ENCODE results near the gene ACTN3. TPM values are rescaled to one million over a fixed set of nuclear protein-coding genes. Genes with fewer than 3 reads are reported as not detected.
"Not testable (repeated sequence)": the region's sequence is repeated elsewhere in the genome, so short reads cannot be mapped to it uniquely, and the experiment has no call there.

Gene ACTN3
- total RNA-seq, 1 donor from 2014 or later: 0.11 TPM

DNA sequence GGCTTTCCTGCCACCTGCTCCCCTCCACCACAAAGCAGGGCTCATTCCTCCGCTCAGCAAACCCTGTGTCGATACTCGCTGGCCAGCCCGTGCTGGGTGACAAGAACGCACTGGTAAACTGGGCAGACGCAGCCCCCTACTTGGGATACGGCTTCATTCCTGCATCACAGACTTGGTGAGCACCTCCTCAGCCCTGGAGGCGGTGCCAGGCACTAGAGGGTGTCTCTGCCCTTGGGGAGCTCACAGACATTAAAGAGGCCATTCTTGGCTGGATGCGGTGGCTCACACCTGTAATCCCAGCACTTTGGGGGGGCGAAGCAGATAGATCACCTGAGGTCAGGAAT, 6.9 kb upstream of the ACTN3 start:
- peaks cover 24% of the 10 kb centered on the region for H3K36me3 Mint-ChIP-seq (ENCODE audit: unreplicated experiment)

DNA sequence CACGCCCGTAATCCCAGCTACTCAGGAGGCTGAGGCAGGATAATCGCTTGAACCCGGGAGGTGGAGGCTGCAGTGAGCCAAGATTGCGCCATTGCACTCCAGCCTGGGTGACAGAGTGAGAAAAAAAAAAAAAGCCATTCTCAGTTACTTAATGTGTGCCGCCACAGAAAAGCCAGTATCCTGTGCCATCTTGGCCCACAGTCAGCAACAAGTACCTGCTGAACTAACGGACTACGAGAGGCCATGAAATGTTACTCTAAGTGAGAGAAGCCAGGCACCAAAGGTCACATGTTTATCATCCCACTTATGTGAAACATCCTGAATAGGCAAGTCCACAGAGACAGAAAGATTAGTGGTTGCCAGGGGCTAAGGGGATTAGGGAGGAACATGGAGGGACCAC, 6.1 kb upstream of the ACTN3 start:
- not testable (repeated sequence) for DNase-seq (ENCODE audit: extremely low spot score, unreplicated experiment); H3K9me3 Mint-ChIP-seq (ENCODE audit: unreplicated experiment); H3K27me3 Mint-ChIP-seq (ENCODE audit: unreplicated experiment); H3K27ac Mint-ChIP-seq (ENCODE audit: unreplicated experiment); H3K4me3 Mint-ChIP-seq (ENCODE audit: unreplicated experiment); H3K4me1 Mint-ChIP-seq (ENCODE audit: unreplicated experiment)
- H3K36me3 Mint-ChIP-seq (ENCODE audit: unreplicated experiment): peaks cover 22% of the 10 kb centered on the region

More for the DNA sequence above, 6.9 kb upstream of the ACTN3 start:
- no peak overlapping the region for H3K4me3 Mint-ChIP-seq (ENCODE audit: unreplicated experiment)
- DNase-seq (ENCODE audit: extremely low spot score, unreplicated experiment): no peak
- no peaks in the 10 kb centered on the region for H3K27me3 Mint-ChIP-seq (ENCODE audit: unreplicated experiment)
- TF ChIP-seq, protein P1, sequence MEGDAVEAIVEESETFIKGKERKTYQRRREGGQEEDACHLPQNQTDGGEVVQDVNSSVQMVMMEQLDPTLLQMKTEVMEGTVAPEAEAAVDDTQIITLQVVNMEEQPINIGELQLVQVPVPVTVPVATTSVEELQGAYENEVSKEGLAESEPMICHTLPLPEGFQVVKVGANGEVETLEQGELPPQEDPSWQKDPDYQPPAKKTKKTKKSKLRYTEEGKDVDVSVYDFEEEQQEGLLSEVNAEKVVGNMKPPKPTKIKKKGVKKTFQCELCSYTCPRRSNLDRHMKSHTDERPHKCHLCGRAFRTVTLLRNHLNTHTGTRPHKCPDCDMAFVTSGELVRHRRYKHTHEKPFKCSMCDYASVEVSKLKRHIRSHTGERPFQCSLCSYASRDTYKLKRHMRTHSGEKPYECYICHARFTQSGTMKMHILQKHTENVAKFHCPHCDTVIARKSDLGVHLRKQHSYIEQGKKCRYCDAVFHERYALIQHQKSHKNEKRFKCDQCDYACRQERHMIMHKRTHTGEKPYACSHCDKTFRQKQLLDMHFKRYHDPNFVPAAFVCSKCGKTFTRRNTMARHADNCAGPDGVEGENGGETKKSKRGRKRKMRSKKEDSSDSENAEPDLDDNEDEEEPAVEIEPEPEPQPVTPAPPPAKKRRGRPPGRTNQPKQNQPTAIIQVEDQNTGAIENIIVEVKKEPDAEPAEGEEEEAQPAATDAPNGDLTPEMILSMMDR (IDR thresholded peaks at IDR 0.05): no peak
- peaks cover 5% of the 10 kb centered on the region for H3K4me1 Mint-ChIP-seq (ENCODE audit: unreplicated experiment)
- H3K27ac Mint-ChIP-seq (ENCODE audit: unreplicated experiment): no peak overlapping the region
- no peaks in the 10 kb centered on the region for H3K9me3 Mint-ChIP-seq (ENCODE audit: unreplicated experiment)

DNA sequence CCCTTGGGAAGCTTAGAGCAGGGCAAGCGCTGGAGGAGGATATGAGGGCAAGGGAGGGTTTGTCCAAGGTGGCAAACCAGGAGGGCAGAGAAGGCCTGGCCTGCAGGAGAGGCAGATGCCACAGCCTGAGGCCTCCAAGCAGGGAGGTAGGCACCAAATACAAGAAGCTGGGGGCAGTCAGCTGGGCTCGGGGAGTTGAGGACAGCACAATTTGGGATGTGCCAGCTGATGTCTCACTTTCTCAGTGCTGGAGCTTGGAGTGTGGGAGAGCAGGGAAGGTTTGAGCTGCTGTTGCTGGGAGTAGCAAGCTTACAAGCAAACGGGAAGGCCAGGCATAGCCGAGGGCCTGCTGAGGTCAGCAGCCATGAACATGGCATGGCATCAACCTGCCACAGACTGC, 4.8 kb upstream of the ACTN3 start:
- no peak for DNase-seq (ENCODE audit: extremely low spot score, unreplicated experiment)
- Mint-ChIP-seq H3K27ac (ENCODE audit: unreplicated experiment) (no peak overlapping the region), H3K9me3 (ENCODE audit: unreplicated experiment) (no peaks in the 10 kb centered on the region), H3K4me1 (ENCODE audit: unreplicated experiment) (peaks cover 15% of the 10 kb centered on the region), H3K36me3 (ENCODE audit: unreplicated experiment) (peaks cover 19% of the 10 kb centered on the region), H3K27me3 (ENCODE audit: unreplicated experiment) (no peaks in the 10 kb centered on the region), H3K4me3 (ENCODE audit: unreplicated experiment) (no peak overlapping the region)
- TF ChIP-seq, protein P1 (IDR thresholded peaks at IDR 0.05): no peak

DNA sequence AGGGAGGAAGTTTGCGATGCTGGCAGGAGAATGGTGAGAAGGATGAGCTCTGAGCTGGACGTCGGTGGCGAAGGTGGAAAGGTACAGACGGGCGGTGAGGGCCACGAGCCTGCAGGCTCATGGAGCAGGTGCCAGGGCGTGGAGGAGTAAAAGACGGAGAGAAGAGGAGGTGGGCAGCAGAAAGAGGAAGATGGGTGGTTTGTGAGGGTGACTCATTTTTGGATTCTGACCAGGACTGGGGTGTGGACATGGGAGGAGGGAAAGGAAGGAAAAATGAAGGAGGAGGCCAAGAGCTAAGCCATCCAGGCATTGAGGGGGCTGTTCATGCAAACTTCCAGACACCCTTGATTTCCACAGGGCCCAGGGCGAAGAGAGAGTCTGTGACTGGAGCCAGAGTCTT, 4.3 kb upstream of the ACTN3 start:
- H3K4me1 Mint-ChIP-seq (ENCODE audit: unreplicated experiment): peaks cover 19% of the 10 kb centered on the region
- no peak overlapping the region for H3K27ac Mint-ChIP-seq (ENCODE audit: unreplicated experiment)
- H3K36me3 Mint-ChIP-seq (ENCODE audit: unreplicated experiment): peaks cover 17% of the 10 kb centered on the region
- H3K27me3 Mint-ChIP-seq (ENCODE audit: unreplicated experiment): no peaks in the 10 kb centered on the region
- TF ChIP-seq, protein P1 (IDR thresholded peaks at IDR 0.05): no peak
- no peak overlapping the region for H3K4me3 Mint-ChIP-seq (ENCODE audit: unreplicated experiment)
- H3K9me3 Mint-ChIP-seq (ENCODE audit: unreplicated experiment): no peaks in the 10 kb centered on the region
- DNase-seq (ENCODE audit: extremely low spot score, unreplicated experiment): no peak

DNA sequence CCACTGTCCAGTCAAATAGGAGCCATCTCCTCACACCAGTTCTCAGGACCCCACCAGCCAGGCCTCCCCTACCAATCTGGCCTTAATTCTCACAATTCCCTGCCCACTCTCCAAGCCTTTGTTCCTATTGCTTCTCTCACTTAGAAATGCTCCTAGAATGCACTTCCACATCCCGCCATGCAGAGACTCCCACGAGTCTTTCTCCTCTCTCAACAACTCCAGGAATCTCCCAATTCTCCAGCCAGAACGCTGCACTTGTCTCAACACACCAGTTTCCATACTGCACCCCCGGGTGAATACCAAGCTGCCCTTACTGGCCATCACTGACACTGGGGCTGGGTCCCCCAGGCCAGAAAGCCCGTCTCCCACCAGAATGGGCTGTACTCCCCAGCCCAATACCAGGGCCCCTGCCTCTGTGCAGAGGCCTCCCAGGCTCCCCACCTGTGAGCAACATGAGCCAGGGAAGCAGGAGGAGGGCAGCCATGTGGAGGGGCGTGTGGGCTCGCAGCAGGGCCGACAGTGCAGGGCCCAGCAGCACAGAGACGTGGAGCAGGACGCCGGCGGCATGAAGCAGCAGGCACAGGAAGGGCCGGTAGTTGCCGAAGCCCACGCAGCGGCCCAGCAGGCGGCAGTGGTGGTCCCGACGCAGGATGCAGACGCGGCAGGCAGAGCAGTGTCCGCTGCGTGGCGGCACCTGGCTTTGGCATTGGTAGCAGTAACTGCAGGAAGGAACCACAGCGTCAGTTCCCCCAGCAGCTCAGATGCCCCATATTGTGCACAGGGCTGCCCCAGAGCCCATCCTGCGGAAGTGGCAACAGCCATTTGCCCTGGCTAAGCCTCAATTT, 3.2 kb upstream of the ACTN3 start:
- TF ChIP-seq, protein P1 (IDR thresholded peaks at IDR 0.05): no peak
- H3K27ac Mint-ChIP-seq (ENCODE audit: unreplicated experiment): no peak overlapping the region
- peaks cover 16% of the 10 kb centered on the region for H3K36me3 Mint-ChIP-seq (ENCODE audit: unreplicated experiment)
- peaks cover 22% of the 10 kb centered on the region for H3K4me1 Mint-ChIP-seq (ENCODE audit: unreplicated experiment)
- H3K4me3 Mint-ChIP-seq (ENCODE audit: unreplicated experiment): no peak overlapping the region
- no peak for DNase-seq (ENCODE audit: extremely low spot score, unreplicated experiment)
- H3K27me3 Mint-ChIP-seq (ENCODE audit: unreplicated experiment): no peaks in the 10 kb centered on the region
- H3K9me3 Mint-ChIP-seq (ENCODE audit: unreplicated experiment): no peaks in the 10 kb centered on the region

DNA sequence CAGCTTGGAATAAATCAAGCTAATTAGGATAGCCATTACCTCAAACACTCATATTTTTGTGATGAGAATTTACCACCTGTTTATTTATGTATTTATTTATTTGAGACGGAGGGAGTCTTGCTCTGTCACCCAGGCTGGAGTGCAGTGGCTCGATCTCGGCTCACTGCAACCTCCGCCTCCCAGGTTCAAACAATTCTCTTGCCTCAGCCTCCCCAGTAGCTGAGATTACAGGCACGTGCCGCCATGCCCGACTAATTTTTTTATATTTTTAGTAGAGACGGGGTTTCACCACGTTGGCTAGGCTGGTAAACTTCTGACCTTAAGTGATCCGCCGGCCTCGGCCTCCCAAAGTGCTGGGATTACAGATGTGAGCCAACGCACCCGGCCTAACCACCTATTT, 1.8 kb upstream of the ACTN3 start:
- not testable (repeated sequence) for H3K27me3 Mint-ChIP-seq (ENCODE audit: unreplicated experiment); DNase-seq (ENCODE audit: extremely low spot score, unreplicated experiment); H3K9me3 Mint-ChIP-seq (ENCODE audit: unreplicated experiment); H3K27ac Mint-ChIP-seq (ENCODE audit: unreplicated experiment)
- Mint-ChIP-seq H3K36me3 (ENCODE audit: unreplicated experiment) (peaks cover 16% of the 10 kb centered on the region), H3K4me3 (ENCODE audit: unreplicated experiment) (peak overlapping the region; percentile 82), H3K4me1 (ENCODE audit: unreplicated experiment) (peaks cover 22% of the 10 kb centered on the region)
